Measurements from ENCODE around the gene ATP5F1E. TPM values are rescaled to one million over a fixed set of nuclear protein-coding genes. Genes with fewer than 3 reads are reported as not detected.

ATP5F1E gene
- total RNA-seq, 4 donors from 2014 or later = 7.2 to 33.0 (median 25.8) TPM

- peaks cover 0 to 62% (median 32%) of the 10 kb centered on the region in 4 donors for H3K36me3 ChIP-seq
- 62 to 81% methylated on average over 8 to 17 of the region's 17 CpGs for WGBS, 2 donors (ENCODE audit: low coverage in 1 of 2)
- in situ Hi-C loops (cut with MboI; ENCODE audit: low pct_ligation_motif_present in 1 of 4, low pct_unique_long_range_greater_than_20kb in 1 of 4, low sequenced_read_pairs in 3 of 4) = no loop called here
Measured at GRCh38 chr20:58994390-58995159, 37.6 kb downstream of the ATP5F1E start.

GRCh38 chr20:58993332-58994248 lies 38.5 kb downstream of the ATP5F1E start:
- Histone ChIP-seq H3K4me1 (no peaks in the 10 kb centered on the region), H3K36me3 (peaks cover 0 to 66% (median 35%) of the 10 kb centered on the region in 4 donors), H3K4me3 (no peak overlapping the region), H3K9me3 (no peaks in the 10 kb centered on the region), H3K27ac (no peak overlapping the region), H3K27me3 (no peaks in the 10 kb centered on the region)
- WGBS, 2 donors (ENCODE audit: low coverage in 1 of 2) = 82 to 83% methylated on average over 1 to 23 of the region's 23 CpGs
- intact Hi-C loops (cut with DNase I; ENCODE audit: low total_unique reads) (no loop called here), in situ Hi-C loops (cut with MboI; ENCODE audit: low pct_ligation_motif_present in 1 of 4, low pct_unique_long_range_greater_than_20kb in 1 of 4, low sequenced_read_pairs in 3 of 4) (no loop called here)
- DNase-seq = no peak
- peak in 1 of 3 donors; percentile 14 for TF ChIP-seq POLR2AphosphoS5 (IDR thresholded peaks at IDR 0.05)
- TF ChIP-seq POLR2A (IDR thresholded peaks at IDR 0.05) = no peak
- TF ChIP-seq CTCF (IDR thresholded peaks at IDR 0.05) = no peak
- no peak for TF ChIP-seq EP300 (IDR thresholded peaks at IDR 0.05; ENCODE audit: low read depth)

More at GRCh38 chr20:58994390-58995159, 37.6 kb downstream of the ATP5F1E start:
- H3K9me3 ChIP-seq = no peaks in the 10 kb centered on the region
- no peak overlapping the region for H3K4me3 ChIP-seq
- TF ChIP-seq CTCF (IDR thresholded peaks at IDR 0.05) (no peak), EP300 (IDR thresholded peaks at IDR 0.05; ENCODE audit: low read depth) (no peak), POLR2A (IDR thresholded peaks at IDR 0.05) (no peak), POLR2AphosphoS5 (IDR thresholded peaks at IDR 0.05) (no peak)
- intact Hi-C loops (cut with DNase I; ENCODE audit: low total_unique reads) = no loop called here
- no peaks in the 10 kb centered on the region for H3K27me3 ChIP-seq
- no peak overlapping the region for H3K27ac ChIP-seq
- DNase-seq = no peak
- H3K4me1 ChIP-seq = no peaks in the 10 kb centered on the region

DNA sequence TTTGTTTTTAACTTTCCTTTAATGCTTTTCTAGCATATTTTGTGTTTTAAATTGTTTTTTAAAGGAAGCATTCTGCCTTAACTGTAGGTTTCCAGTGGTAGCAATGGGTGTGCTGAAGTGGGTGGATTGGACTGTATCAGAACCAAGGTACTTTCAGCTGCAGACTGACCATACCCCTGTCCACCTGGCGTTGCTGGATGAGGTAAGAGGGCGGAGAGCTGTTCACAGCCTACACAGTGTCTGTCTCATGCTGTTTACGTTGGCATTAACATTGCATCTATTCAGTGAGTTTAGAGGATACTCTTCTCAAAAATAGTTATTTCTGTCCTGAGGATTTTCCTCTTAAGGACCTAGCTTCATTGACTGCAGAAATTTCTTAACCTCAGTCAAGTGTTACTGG lies 39.2 kb downstream of the ATP5F1E start:
- Histone ChIP-seq H3K4me1 (no peaks in the 10 kb centered on the region), H3K9me3 (no peaks in the 10 kb centered on the region), H3K27ac (no peak overlapping the region), H3K4me3 (no peak overlapping the region), H3K36me3 (peaks cover 0 to 71% (median 37%) of the 10 kb centered on the region in 4 donors), H3K27me3 (no peaks in the 10 kb centered on the region)
- DNase-seq = no peak
- WGBS, 2 donors (ENCODE audit: low coverage in 1 of 2) = 86 to 100% methylated on average over 1 to 3 of the region's 3 CpGs
- TF ChIP-seq POLR2AphosphoS5 (IDR thresholded peaks at IDR 0.05) = no peak
- no peak for TF ChIP-seq POLR2A (IDR thresholded peaks at IDR 0.05)
- TF ChIP-seq CTCF (IDR thresholded peaks at IDR 0.05) = no peak
- no peak for TF ChIP-seq EP300 (IDR thresholded peaks at IDR 0.05; ENCODE audit: low read depth)
- in situ Hi-C loops (cut with MboI; ENCODE audit: low pct_ligation_motif_present in 1 of 4, low pct_unique_long_range_greater_than_20kb in 1 of 4, low sequenced_read_pairs in 3 of 4) = no loop called here
- intact Hi-C loops (cut with DNase I; ENCODE audit: low total_unique reads) = no loop called here

GRCh38 chr20:58991715-58992114 lies 40.4 kb downstream of the ATP5F1E start:
- no peak for DNase-seq
- H3K27ac ChIP-seq = no peak overlapping the region
- WGBS, 2 donors (ENCODE audit: low coverage in 1 of 2) = 71 to 76% methylated on average over 9 of the region's 9 CpGs
- no peak overlapping the region for H3K4me3 ChIP-seq
- H3K9me3 ChIP-seq = no peaks in the 10 kb centered on the region
- no peaks in the 10 kb centered on the region for H3K4me1 ChIP-seq
- TF ChIP-seq POLR2AphosphoS5 (IDR thresholded peaks at IDR 0.05) = no peak
- no peak for TF ChIP-seq CTCF (IDR thresholded peaks at IDR 0.05)
- no peak for TF ChIP-seq EP300 (IDR thresholded peaks at IDR 0.05; ENCODE audit: low read depth)
- TF ChIP-seq POLR2A (IDR thresholded peaks at IDR 0.05) = no peak
- H3K36me3 ChIP-seq = peaks cover 0 to 70% (median 34%) of the 10 kb centered on the region in 4 donors
- intact Hi-C loops (cut with DNase I; ENCODE audit: low total_unique reads) = no loop called here
- H3K27me3 ChIP-seq = no peaks in the 10 kb centered on the region
- in situ Hi-C loops (cut with MboI; ENCODE audit: low pct_ligation_motif_present in 1 of 4, low pct_unique_long_range_greater_than_20kb in 1 of 4, low sequenced_read_pairs in 3 of 4) = no loop called here

Data from transverse colon (tissue), 4 donors.